SJCRH30 (cell line): ENCODE measurements around the gene SART3. TPM values are rescaled to one million over a fixed set of nuclear protein-coding genes. Genes with fewer than 3 reads are reported as not detected.

Source experiments
- DNase-seq, 2 experiments: peaks; one replicate each; pipeline ENCODE4 v3.0.0-alpha.2; 2015 to 2020
- H3K27ac ChIP-seq: fragments of 250-450 bp; sonication (Bioruptor Pico); 2 replicates; pipeline ENCODE4 v1.5.1; 2020; ENCODE audit warnings: mild to moderate bottlenecking, moderate library complexity
- H3K27me3 ChIP-seq: fragments of 250-450 bp; sonication (Bioruptor Pico); 2 replicates; pipeline ENCODE4 v1.5.1; 2020; ENCODE audit warnings: mild to moderate bottlenecking, moderate library complexity
- H3K36me3 ChIP-seq: fragments of 250-450 bp; sonication (Bioruptor Pico); 2 replicates; pipeline ENCODE4 v1.5.1; 2020; ENCODE audit warnings: mild to moderate bottlenecking, moderate library complexity
- H3K4me1 ChIP-seq: fragments of 250-450 bp; sonication (Bioruptor Pico); 2 replicates; pipeline ENCODE4 v1.5.1; 2020; ENCODE audit warnings: mild to moderate bottlenecking, moderate library complexity
- H3K4me3 ChIP-seq: fragments of 250-450 bp; sonication (Bioruptor Pico); 2 replicates; pipeline ENCODE4 v1.5.1; 2020; ENCODE audit warnings: mild to moderate bottlenecking, moderate library complexity
- H3K9me3 ChIP-seq: fragments of 250-450 bp; sonication (Bioruptor Pico); replicated peaks from 2 replicates; pipeline ENCODE4 v1.5.1; 2020; ENCODE audit warnings: mild to moderate bottlenecking, moderate library complexity
- total RNA-seq: library from RNA; depleted of rRNA; stranded (reverse); fragments of >200 nt; shearing (Covaris generic); gene quantifications from 2 replicates; pipeline ENCODE4 v1.2.3, GENCODE V29; 2014

The SART3 gene
- total RNA-seq, 1 experiment from 2014 or later: 101 TPM

GRCh38 chr12:108602209-108602705 lies 41.3 kb upstream of the SART3 start:
- Histone ChIP-seq H3K4me1 (peaks cover 15% of the 10 kb centered on the region; the same call in 1 of the 2 replicates), H3K27ac (no peak overlapping the region), H3K36me3 (no peaks in the 10 kb centered on the region), H3K27me3 (no peaks in the 10 kb centered on the region), H3K9me3 (no peaks in the 10 kb centered on the region), H3K4me3 (no peak overlapping the region)
- DNase-seq: no peak

DNA sequence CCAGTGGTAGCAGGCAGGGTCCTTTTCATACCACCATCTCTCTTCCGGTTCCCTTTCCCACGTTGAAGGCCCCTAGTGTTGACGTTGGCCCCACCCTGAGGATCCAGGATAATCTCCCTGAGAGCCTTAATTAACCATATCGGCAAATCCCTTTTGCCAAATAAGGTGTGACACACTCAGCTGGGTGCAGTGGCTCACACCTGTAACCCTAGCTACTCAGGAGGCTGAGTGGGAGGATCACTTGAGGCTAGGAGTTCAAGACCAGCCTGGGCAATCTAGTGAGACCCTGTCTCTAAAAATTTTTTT lies 39.7 kb upstream of the SART3 start:
- Histone ChIP-seq H3K9me3 (no peaks in the 10 kb centered on the region), H3K27me3 (no peaks in the 10 kb centered on the region)
- DNase-seq: peak; percentile 30 to 54

DNA sequence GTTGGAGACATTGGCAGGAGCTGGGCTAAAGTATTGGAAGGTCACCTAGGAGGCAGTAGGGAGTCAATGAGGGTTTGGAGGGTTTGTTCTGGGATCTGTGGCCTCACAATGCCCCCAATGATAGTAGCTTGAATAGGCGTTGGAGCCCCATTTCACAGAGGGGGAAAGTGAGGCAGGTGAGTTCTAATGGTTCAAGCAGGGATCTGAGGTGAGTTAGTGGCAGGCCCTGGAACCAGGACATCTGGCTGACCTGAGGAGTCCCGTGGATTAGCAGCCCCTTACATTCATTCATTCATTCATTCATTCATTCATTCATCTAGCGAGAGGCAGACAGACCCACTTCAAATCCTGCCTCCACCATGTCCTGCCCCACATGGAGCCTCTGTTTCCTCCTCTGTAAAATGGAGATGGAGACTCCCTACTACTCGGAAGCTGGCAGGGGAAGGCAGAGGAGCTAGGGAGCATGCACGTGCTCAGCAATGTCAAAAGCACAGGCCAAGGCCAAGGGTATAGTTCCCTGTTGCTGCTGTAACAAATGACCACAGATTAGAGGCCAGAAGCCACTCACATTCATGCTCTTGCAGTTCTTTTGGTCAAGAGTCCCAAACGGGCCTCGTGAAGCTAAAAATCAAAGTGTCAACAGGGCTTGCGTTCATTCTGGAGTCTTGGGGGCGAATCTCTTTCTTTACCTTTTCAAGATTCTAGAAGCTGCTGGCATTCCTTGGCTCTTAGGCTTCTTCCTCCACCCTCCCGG lies 39.2 kb upstream of the SART3 start:
- Histone ChIP-seq H3K9me3 (no peaks in the 10 kb centered on the region), H3K4me3 (no peak overlapping the region), H3K36me3 (no peaks in the 10 kb centered on the region), H3K27ac (no peak overlapping the region), H3K27me3 (no peaks in the 10 kb centered on the region), H3K4me1 (peaks cover 18% of the 10 kb centered on the region; the same call in 1 of the 2 replicates)
- DNase-seq: no peak

More for the DNA sequence above, 39.7 kb upstream of the SART3 start:
- Histone ChIP-seq H3K4me1 (peaks cover 18% of the 10 kb centered on the region; the same call in 1 of the 2 replicates), H3K27ac (no peak overlapping the region), H3K36me3 (no peaks in the 10 kb centered on the region), H3K4me3 (no peak overlapping the region)

DNA sequence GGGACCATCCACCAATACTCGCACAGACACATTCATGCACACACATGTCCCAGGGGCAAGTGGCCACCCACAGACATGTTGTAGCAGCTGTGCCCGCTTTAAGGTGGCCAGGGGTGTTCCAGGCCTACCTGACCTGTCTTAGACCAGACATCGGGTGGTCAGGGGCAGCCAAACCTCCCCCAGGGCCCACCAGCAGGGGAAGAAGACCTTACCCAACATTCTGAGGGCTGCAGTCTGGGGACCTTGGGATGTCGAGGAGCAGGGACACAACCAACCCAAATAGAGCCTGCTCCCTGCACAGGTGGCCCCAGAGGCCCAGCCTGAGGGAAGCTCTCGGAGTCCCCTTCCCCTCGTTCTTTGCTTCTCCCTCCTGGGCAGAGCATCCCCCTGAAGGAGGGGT lies 38.6 kb upstream of the SART3 start:
- no peaks in the 10 kb centered on the region for H3K36me3 ChIP-seq
- H3K27ac ChIP-seq: no peak overlapping the region
- no peaks in the 10 kb centered on the region for H3K9me3 ChIP-seq
- no peaks in the 10 kb centered on the region for H3K27me3 ChIP-seq
- no peak overlapping the region for H3K4me3 ChIP-seq
- DNase-seq: no peak
- H3K4me1 ChIP-seq: peaks cover 15% of the 10 kb centered on the region; the same call in 1 of the 2 replicates

GRCh38 chr12:108598553-108599250 lies 37.7 kb upstream of the SART3 start:
- H3K9me3 ChIP-seq: no peaks in the 10 kb centered on the region
- H3K27me3 ChIP-seq: no peaks in the 10 kb centered on the region
- peak overlapping the region; percentile 61 for H3K4me3 ChIP-seq
- H3K36me3 ChIP-seq: no peaks in the 10 kb centered on the region
- DNase-seq: no peak
- peaks cover 15% of the 10 kb centered on the region; the same call in 1 of the 2 replicates for H3K4me1 ChIP-seq
- peak overlapping the region; percentile 6; the same call in 1 of the 2 replicates for H3K27ac ChIP-seq

DNA sequence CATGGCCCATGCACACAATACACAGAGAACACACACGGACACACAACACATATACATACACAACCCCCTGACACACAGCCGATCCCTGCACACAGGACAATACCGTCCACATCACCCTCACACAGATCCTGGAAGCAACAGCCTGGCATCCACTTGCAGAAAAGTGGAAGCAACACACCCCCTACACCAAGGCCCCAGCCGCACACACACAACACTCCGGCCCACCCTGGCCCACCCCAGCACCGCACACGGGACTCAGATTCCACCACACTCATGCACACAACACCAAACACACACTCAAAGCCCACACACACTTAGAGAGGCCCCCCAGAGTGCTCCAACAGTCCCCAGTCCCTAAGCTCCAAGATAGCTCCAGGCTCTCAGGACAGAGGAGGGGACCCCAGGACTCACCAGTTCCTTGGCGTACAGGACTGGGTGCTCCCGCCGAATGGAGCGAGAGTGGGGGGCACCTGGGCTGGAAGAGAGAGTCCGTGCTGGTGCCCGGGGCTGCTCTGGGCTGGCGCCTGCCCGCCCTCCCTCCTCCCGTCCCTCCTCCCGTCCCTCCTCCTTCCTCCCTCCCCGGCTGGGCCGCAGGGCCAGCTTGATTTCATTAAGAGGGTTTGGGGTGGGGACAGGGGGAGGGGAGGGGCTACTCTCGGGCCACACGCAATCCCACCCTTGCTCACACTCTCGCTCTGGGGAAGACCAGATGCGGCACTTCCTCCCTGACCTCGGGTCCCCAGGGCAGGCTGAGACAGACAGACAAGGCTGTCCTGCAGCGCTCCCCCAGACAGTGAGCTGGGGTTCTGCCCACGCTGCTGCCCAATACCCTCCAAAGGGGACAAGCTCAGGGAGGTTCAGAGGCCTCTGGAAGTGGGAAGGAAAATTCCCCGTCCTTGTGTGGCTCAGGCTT lies 36.8 kb upstream of the SART3 start, which contains the start of gene TMEM119:
Gene TMEM119 (minus strand): TSS at position 526 of the 913 bp plus-strand sequence. CDS start 5,701 bp downstream, outside the sequence.
- H3K9me3 ChIP-seq: no peaks in the 10 kb centered on the region
- H3K27me3 ChIP-seq: no peaks in the 10 kb centered on the region
- peak; percentile 78 to 81 for DNase-seq
- no peaks in the 10 kb centered on the region for H3K36me3 ChIP-seq
- peaks cover 15% of the 10 kb centered on the region; the same call in 1 of the 2 replicates for H3K4me1 ChIP-seq
- H3K4me3 ChIP-seq: peak within 1 kb of the TSS; percentile 61
- peak within 1 kb of the TSS; percentile 6; the same call in 1 of the 2 replicates for H3K27ac ChIP-seq

DNA sequence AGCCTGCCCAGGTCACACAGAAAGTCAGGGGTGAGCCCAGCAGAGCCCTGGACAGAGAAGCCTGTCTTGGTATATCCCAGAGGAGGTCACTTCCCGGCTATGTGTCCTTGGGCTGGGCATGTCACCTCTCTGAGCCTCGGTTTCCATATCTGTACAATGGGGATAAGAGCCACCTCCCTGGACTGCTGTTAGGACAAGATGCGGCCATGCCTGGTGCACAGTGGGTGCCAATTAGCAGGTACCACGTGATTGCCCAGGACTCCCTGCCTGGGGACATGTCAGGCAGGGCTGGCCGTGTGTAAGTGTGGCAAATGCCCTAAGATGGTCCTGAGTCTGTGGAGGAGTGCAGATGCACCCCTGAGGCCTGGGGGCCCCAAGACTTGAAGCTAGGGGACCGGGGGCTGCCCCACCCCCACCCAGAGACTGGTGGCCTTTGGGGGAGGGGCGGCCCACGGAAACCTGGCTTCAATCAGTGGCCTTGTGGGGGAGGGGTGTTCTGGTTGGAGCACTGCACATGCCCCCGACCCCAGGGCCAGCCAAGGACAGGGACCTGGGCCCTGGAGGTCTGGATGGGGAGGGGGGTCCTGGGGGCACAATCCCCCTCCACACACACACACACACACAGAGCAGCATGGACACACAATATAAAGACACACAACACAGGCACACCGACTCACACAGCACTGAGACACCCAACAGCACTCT lies 36.0 kb upstream of the SART3 start:
- Histone ChIP-seq H3K9me3 (no peaks in the 10 kb centered on the region), H3K4me3 (peak overlapping the region; percentile 61), H3K27me3 (no peaks in the 10 kb centered on the region), H3K27ac (no peak overlapping the region), H3K36me3 (no peaks in the 10 kb centered on the region), H3K4me1 (peaks cover 15% of the 10 kb centered on the region; the same call in 1 of the 2 replicates)
- no peak for DNase-seq

DNA sequence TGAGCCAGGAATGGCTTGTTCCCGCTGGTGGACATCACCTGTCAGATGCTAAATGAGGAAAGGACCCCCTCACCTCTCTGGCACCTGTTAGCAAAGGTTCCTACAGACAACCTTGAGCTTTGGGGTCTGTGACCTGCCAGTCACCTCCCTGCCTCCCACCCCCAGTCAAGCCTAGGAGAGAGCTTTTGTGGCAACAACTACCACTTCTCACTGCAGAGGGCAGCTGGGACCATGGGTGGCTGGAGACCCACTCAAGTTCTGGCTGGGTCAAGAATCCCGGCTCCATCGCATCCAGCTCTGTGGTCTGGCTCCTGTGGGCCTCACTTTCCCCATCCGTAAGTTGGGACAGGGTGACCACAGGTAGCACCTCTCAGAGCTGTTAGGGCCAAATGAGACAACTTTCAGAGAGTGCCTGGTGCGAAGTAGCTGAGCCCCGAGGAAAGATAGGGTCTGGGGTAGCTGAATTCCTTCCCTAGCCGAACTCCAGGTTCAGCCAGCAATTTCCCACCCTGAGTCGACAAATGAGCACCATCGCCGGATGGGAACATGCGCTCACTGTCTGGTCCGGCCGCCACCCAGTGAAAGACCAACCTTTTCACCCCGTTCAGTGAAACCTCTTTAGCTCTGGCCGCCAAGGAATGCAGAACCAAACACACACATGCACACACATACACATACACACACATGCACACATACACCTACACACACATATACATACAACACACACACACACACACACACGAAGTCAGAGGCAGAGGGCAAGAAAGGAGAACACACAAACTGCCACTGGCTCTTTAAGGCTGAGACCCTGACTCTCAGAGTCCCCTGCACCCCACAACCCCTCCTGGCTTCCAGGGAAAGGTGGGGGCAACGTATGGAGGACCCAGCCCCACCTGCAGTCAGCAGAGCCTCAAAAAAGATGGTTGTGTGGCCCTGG lies 35.0 kb upstream of the SART3 start:
- no peak overlapping the region for H3K4me3 ChIP-seq
- no peaks in the 10 kb centered on the region for H3K27me3 ChIP-seq
- H3K9me3 ChIP-seq: no peaks in the 10 kb centered on the region
- no peaks in the 10 kb centered on the region for H3K36me3 ChIP-seq
- no peak overlapping the region for H3K27ac ChIP-seq
- peaks cover 13% of the 10 kb centered on the region; the same call in 1 of the 2 replicates for H3K4me1 ChIP-seq
- DNase-seq: no peak

DNA sequence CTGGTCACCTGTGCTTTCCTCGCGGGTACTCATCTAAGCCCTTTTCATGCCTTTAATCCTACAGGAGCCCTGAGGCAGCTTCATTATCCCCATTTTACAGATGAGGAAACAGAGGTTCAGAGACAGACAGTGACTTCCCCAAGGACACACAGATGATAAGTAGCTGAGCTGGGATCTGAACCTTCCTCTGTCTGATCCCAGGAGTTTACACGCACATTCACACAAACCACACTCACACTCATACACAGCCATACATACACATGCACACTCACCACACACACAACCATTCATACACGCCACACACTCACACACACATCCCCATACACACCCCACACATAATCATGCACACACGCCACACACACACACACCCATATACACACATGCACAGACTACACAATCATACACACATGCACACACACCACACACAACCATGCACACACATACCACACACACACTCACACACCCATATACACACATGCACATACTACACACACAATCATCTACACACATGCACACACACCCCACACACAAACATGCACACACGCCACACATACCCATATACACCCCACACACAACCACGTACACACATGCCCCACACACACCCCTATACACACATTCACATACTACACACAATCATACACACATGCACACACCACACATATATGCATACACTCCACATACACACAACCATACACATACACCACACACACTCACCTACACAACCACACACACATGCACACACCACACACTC lies 34.2 kb upstream of the SART3 start:
- H3K9me3 ChIP-seq: no peaks in the 10 kb centered on the region
- H3K27ac ChIP-seq: no peak overlapping the region
- H3K4me1 ChIP-seq: peaks cover 13% of the 10 kb centered on the region; the same call in 1 of the 2 replicates
- DNase-seq: no peak
- H3K27me3 ChIP-seq: no peaks in the 10 kb centered on the region
- no peaks in the 10 kb centered on the region for H3K36me3 ChIP-seq
- H3K4me3 ChIP-seq: no peak overlapping the region

DNA sequence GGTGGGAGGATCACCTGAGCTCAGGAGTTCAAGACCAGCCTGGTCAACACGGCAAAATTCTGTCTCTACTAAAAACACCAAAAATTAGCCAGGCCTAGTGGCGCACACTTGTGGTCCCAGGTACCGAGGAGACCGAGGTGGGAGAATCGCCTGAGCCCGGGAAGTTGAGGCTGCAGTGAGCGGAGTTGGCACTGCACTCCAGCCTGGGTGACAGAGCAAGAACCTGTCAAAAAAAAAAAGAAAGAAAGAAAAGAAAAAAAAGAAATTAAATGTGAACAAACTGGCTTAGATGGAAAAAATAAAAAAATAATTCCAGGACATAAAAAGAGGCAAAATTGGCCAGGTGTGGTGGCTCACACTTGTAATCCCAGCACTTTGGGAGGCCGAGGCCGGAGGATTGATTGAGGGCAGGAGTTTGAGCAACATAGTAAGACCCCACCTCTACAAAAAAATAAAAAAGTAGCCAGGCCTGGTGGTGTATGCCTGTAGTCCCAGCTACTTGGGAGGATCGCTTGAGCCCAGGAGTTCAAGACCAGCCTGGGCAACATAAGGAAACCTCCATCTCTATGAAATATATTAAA lies 33.4 kb upstream of the SART3 start:
- H3K4me1 ChIP-seq: peaks cover 17% of the 10 kb centered on the region
- no peaks in the 10 kb centered on the region for H3K9me3 ChIP-seq
- no peaks in the 10 kb centered on the region for H3K27me3 ChIP-seq
- DNase-seq: no peak
- H3K4me3 ChIP-seq: no peak overlapping the region
- H3K36me3 ChIP-seq: no peaks in the 10 kb centered on the region
- H3K27ac ChIP-seq: no peak overlapping the region

- Histone ChIP-seq H3K27ac (no peak overlapping the region), H3K4me3 (no peak overlapping the region), H3K27me3 (no peaks in the 10 kb centered on the region), H3K36me3 (no peaks in the 10 kb centered on the region), H3K4me1 (peaks cover 31% of the 10 kb centered on the region), H3K9me3 (no peaks in the 10 kb centered on the region)
- DNase-seq: no peak
Observed at GRCh38 chr12:108592033-108592909, 31.3 kb upstream of the SART3 start.
